Progenitor cell of endocrine pancreas (in vitro differentiated cells): ENCODE measurements around the gene CDC73. TPM values are rescaled to one million over a fixed set of nuclear protein-coding genes. Genes with fewer than 3 reads are reported as not detected.
"Not testable (repeated sequence)": the region's sequence is repeated elsewhere in the genome, so short reads cannot be mapped to it uniquely, and the experiment has no call there.

Experiments
- DNase-seq: peaks from one replicate; pipeline ENCODE4 v3.0.0; 2021; ENCODE audit warnings: low spot score; ENCODE audit not compliant: unreplicated experiment
- H3K27ac Mint-ChIP-seq: 2 replicates; pipeline ENCODE4 v1.8.0; 2021; ENCODE audit warnings: mild to moderate bottlenecking, moderate library complexity, mixed read lengths
- H3K27me3 Mint-ChIP-seq: 2 replicates; pipeline ENCODE4 v1.8.0; 2021; ENCODE audit warnings: mixed read lengths
- H3K36me3 Mint-ChIP-seq: 2 replicates; pipeline ENCODE4 v1.8.0; 2022; ENCODE audit warnings: mixed read lengths; ENCODE audit not compliant: insufficient read depth
- H3K4me1 Mint-ChIP-seq: 2 replicates; pipeline ENCODE4 v1.8.0; 2021; ENCODE audit warnings: low read depth, mixed read lengths
- H3K4me3 Mint-ChIP-seq: 2 replicates; pipeline ENCODE4 v1.8.0; 2021; ENCODE audit warnings: low read depth, mild to moderate bottlenecking, moderate library complexity, mixed read lengths
- H3K9me3 Mint-ChIP-seq: 2 replicates; pipeline ENCODE4 v1.8.0; 2021; ENCODE audit warnings: low read depth, mixed read lengths
- total RNA-seq: library from RNA; stranded (reverse); gene quantifications from 2 replicates; pipeline ENCODE4 v1.2.1, GENCODE V29; 2021
- TF ChIP-seq, protein P1 (sequence below): fragments of 200-600 bp; sonication (generic); IDR thresholded peaks from one replicate; pipeline ENCODE4 v1.5.0; 2021; ENCODE audit warnings: antibody characterized with exemption, mild to moderate bottlenecking; ENCODE audit not compliant: unreplicated experiment

CDC73 gene
- total RNA-seq, 1 donor from 2014 or later = 62.7 TPM

DNA sequence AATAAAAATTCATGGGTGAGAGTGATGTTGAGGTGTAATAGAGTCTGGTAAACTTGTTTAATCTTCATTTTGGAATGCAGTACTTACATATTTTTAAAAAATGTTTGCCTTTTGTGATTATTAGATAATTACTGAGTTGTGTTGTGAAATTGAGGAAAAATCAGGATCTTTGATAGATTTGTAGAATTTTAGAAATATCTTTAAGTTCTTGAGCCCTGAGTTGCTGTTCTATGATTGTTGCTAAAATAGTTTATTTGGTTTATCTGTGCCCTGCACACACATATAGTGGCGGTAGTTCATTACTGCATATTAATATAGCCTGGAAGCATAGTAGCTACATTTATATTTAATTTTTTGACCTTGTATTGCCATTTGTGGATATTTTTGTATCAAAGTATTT is 62.9 kb downstream of the CDC73 start:
- TF ChIP-seq, protein P1, sequence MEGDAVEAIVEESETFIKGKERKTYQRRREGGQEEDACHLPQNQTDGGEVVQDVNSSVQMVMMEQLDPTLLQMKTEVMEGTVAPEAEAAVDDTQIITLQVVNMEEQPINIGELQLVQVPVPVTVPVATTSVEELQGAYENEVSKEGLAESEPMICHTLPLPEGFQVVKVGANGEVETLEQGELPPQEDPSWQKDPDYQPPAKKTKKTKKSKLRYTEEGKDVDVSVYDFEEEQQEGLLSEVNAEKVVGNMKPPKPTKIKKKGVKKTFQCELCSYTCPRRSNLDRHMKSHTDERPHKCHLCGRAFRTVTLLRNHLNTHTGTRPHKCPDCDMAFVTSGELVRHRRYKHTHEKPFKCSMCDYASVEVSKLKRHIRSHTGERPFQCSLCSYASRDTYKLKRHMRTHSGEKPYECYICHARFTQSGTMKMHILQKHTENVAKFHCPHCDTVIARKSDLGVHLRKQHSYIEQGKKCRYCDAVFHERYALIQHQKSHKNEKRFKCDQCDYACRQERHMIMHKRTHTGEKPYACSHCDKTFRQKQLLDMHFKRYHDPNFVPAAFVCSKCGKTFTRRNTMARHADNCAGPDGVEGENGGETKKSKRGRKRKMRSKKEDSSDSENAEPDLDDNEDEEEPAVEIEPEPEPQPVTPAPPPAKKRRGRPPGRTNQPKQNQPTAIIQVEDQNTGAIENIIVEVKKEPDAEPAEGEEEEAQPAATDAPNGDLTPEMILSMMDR = no peak
- H3K4me1 Mint-ChIP-seq = peaks cover 47% of the 10 kb centered on the region
- H3K9me3 Mint-ChIP-seq = no peaks in the 10 kb centered on the region
- H3K27ac Mint-ChIP-seq = no peak overlapping the region
- no peak for DNase-seq
- no peaks in the 10 kb centered on the region for H3K36me3 Mint-ChIP-seq
- no peak overlapping the region for H3K4me3 Mint-ChIP-seq
- no peaks in the 10 kb centered on the region for H3K27me3 Mint-ChIP-seq

- no peaks in the 10 kb centered on the region for H3K36me3 Mint-ChIP-seq
- no peak for DNase-seq
- H3K9me3 Mint-ChIP-seq = no peaks in the 10 kb centered on the region
- H3K27ac Mint-ChIP-seq = no peak overlapping the region
- no peaks in the 10 kb centered on the region for H3K27me3 Mint-ChIP-seq
- TF ChIP-seq, protein P1 = no peak
- peaks cover 49% of the 10 kb centered on the region for H3K4me1 Mint-ChIP-seq
- H3K4me3 Mint-ChIP-seq = peak overlapping the region; percentile 9
Measured at GRCh38 chr1:193185211-193185610, 63.4 kb downstream of the CDC73 start.

GRCh38 chr1:193185901-193186731 is 64.3 kb downstream of the CDC73 start, which contains the start of gene B3GALT2:
B3GALT2 (minus strand) TSS chr1:193186613; CDS start chr1:193181562, 5,051 bp downstream.
- no peak for DNase-seq
- peaks cover 52% of the 10 kb centered on the region for H3K4me1 Mint-ChIP-seq
- H3K4me3 Mint-ChIP-seq = peak within 1 kb of the TSS; percentile 51

DNA sequence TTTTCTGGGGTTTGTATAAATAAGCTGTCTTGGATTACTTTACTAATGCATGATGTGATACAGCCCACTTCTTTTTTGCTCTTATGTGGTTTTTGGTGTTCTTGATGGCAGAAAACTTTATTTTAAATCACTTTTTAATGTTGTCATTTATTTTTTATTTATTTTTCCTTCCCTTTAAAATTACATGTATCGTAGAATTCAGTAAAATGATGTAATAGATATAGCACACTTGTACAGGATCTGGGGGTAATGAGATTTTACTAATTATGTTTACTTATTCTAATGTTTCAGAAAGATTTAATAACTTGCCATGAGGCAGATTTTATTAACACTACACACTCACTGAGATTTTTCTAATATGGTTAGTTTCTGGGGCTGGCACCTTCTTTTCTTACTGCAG is 65.3 kb downstream of the CDC73 start:
- DNase-seq = no peak
- Mint-ChIP-seq H3K27ac (no peak overlapping the region), H3K4me3 (no peak overlapping the region), H3K36me3 (peaks cover 7% of the 10 kb centered on the region), H3K27me3 (no peaks in the 10 kb centered on the region), H3K9me3 (no peaks in the 10 kb centered on the region), H3K4me1 (peaks cover 52% of the 10 kb centered on the region)
- TF ChIP-seq, protein P1 = no peak

More at GRCh38 chr1:193185901-193186731, 64.3 kb downstream of the CDC73 start, which contains the start of gene B3GALT2:
- Mint-ChIP-seq H3K27ac (peak within 1 kb of the TSS; percentile 92), H3K9me3 (no peaks in the 10 kb centered on the region), H3K36me3 (peaks cover 2% of the 10 kb centered on the region), H3K27me3 (no peaks in the 10 kb centered on the region)
- TF ChIP-seq, protein P1 = no peak

DNA sequence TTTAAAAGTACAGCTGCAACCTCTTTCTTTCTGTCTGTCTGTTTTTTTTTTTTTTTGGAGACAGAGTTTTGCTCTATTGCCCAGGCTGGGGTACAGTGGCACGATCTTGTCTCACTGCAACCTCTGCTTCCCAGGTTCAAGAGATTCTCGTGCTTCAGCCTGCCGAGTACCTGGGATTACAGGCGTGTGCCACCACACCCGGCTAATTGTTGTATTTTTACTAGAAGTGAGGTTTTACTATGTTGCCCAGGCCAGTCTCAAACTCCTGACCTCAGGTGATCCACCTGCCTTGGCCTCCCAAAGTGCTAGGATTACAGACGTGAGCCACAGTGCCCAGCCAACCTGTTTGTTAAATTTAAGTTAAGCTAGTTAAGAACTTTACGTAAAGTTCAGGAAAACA is 67.1 kb downstream of the CDC73 start:
- peaks cover 16% of the 10 kb centered on the region for H3K36me3 Mint-ChIP-seq
- not testable (repeated sequence) for DNase-seq, H3K27ac Mint-ChIP-seq, H3K4me3 Mint-ChIP-seq, H3K9me3 Mint-ChIP-seq, H3K27me3 Mint-ChIP-seq
- peaks cover 48% of the 10 kb centered on the region for H3K4me1 Mint-ChIP-seq
